ENCODE measurements around the gene VSX2. TPM values are rescaled to one million over a fixed set of nuclear protein-coding genes. Genes with fewer than 3 reads are reported as not detected.

The VSX2 gene
- total RNA-seq, 2 experiments from 2014 or later = not detected

GRCh38 chr14:74240794-74241651 is 1.8 kb downstream of the VSX2 start:
- DNase-seq (no peak), ATAC-seq (peak; percentile 38)
- Mint-ChIP-seq H3K4me1 (peaks cover 15% of the 10 kb centered on the region), H3K36me3 (no peaks in the 10 kb centered on the region), H3K27ac (no peak overlapping the region), H3K4me3 (peak overlapping the region; percentile 17), H3K9me3 (ENCODE audit: low read depth) (no peaks in the 10 kb centered on the region), H3K27me3 (peaks cover 87% of the 10 kb centered on the region)
- CTCF ChIA-PET = interaction anchor here (1.3 to 4.7 kb wide), 3 partner anchors 10 to 19 kb away, joined by 3 to 27 read pairs (median 15); no protein-coding TSS in a partner anchor

- CTCF ChIA-PET = interaction anchor here (1.3 to 4.7 kb wide), 3 partner anchors 10 to 18 kb away, joined by 3 to 27 read pairs (median 15); no protein-coding TSS in a partner anchor
- ATAC-seq = no peak
- DNase-seq = no peak
- Mint-ChIP-seq H3K27me3 (peaks cover 89% of the 10 kb centered on the region), H3K9me3 (ENCODE audit: low read depth) (no peaks in the 10 kb centered on the region), H3K36me3 (no peaks in the 10 kb centered on the region), H3K4me1 (peaks cover 15% of the 10 kb centered on the region), H3K27ac (no peak overlapping the region), H3K4me3 (no peak overlapping the region)
Measured at GRCh38 chr14:74241652-74242017, 2.4 kb downstream of the VSX2 start.

GRCh38 chr14:74242021-74242779 is 3.0 kb downstream of the VSX2 start:
- H3K27me3 Mint-ChIP-seq = peaks cover 95% of the 10 kb centered on the region
- H3K4me3 Mint-ChIP-seq = no peak overlapping the region
- ATAC-seq = no peak
- CTCF ChIA-PET = interaction anchor here (0.7 to 4.7 kb wide), 4 partner anchors 9 to 93 kb away, joined by 3 to 27 read pairs (median 9); no protein-coding TSS in a partner anchor
- H3K27ac Mint-ChIP-seq = peak overlapping the region; percentile 21
- H3K4me1 Mint-ChIP-seq = peaks cover 15% of the 10 kb centered on the region
- no peaks in the 10 kb centered on the region for H3K36me3 Mint-ChIP-seq
- DNase-seq = no peak
- H3K9me3 Mint-ChIP-seq (ENCODE audit: low read depth) = no peaks in the 10 kb centered on the region

- CTCF ChIA-PET = interaction anchor here (0.8 kb wide), 1 partner anchor 93 kb away, joined by 3 read pairs; no protein-coding TSS in a partner anchor
- Mint-ChIP-seq H3K9me3 (ENCODE audit: low read depth) (no peaks in the 10 kb centered on the region), H3K27ac (no peak overlapping the region), H3K36me3 (no peaks in the 10 kb centered on the region), H3K4me1 (peaks cover 15% of the 10 kb centered on the region), H3K27me3 (peaks cover 94% of the 10 kb centered on the region), H3K4me3 (no peak overlapping the region)
- DNase-seq = no peak
- no peak for ATAC-seq
Measured at GRCh38 chr14:74242780-74243042, 3.5 kb downstream of the VSX2 start.

GRCh38 chr14:74243051-74243450 is 3.8 kb downstream of the VSX2 start:
- Mint-ChIP-seq H3K4me3 (no peak overlapping the region), H3K4me1 (peaks cover 15% of the 10 kb centered on the region), H3K9me3 (ENCODE audit: low read depth) (no peaks in the 10 kb centered on the region), H3K36me3 (no peaks in the 10 kb centered on the region), H3K27ac (no peak overlapping the region), H3K27me3 (peaks cover 94% of the 10 kb centered on the region)
- DNase-seq (no peak), ATAC-seq (no peak)
- CTCF ChIA-PET = no interaction called here

- CTCF ChIA-PET = interaction anchor here (1.1 to 1.2 kb wide), 2 partner anchors 13 to 14 kb away, joined by 3 to 4 read pairs; no protein-coding TSS in a partner anchor
- no peak overlapping the region for H3K27ac Mint-ChIP-seq
- H3K36me3 Mint-ChIP-seq = no peaks in the 10 kb centered on the region
- no peak overlapping the region for H3K4me3 Mint-ChIP-seq
- H3K9me3 Mint-ChIP-seq (ENCODE audit: low read depth) = no peaks in the 10 kb centered on the region
- no peak for DNase-seq
- no peak for ATAC-seq
- H3K4me1 Mint-ChIP-seq = peaks cover 15% of the 10 kb centered on the region
- peaks cover 92% of the 10 kb centered on the region for H3K27me3 Mint-ChIP-seq
Measured at GRCh38 chr14:74244115-74244514, 4.9 kb downstream of the VSX2 start.

- no peak for ATAC-seq
- Mint-ChIP-seq H3K27ac (no peak overlapping the region), H3K4me1 (peaks cover 15% of the 10 kb centered on the region), H3K27me3 (peaks cover 91% of the 10 kb centered on the region), H3K36me3 (no peaks in the 10 kb centered on the region), H3K9me3 (ENCODE audit: low read depth) (no peaks in the 10 kb centered on the region), H3K4me3 (no peak overlapping the region)
- CTCF ChIA-PET = interaction anchor here (0.6 to 1.2 kb wide), 4 partner anchors 12 to 45 kb away, joined by 3 to 4 read pairs (median 3); no protein-coding TSS in a partner anchor
- DNase-seq = no peak
Measured at GRCh38 chr14:74245292-74245691, 6.0 kb downstream of the VSX2 start.

GRCh38 chr14:74246542-74246941 is 7.3 kb downstream of the VSX2 start:
- no peaks in the 10 kb centered on the region for H3K36me3 Mint-ChIP-seq

GRCh38 chr14:74248017-74248416 is 8.8 kb downstream of the VSX2 start:
- CTCF ChIA-PET = interaction anchor here (0.7 to 1.8 kb wide), 4 partner anchors 9 to 29 kb away, joined by 5 to 8 read pairs (median 6); no protein-coding TSS in a partner anchor
- H3K27me3 Mint-ChIP-seq = peaks cover 71% of the 10 kb centered on the region
- H3K9me3 Mint-ChIP-seq (ENCODE audit: low read depth) = no peaks in the 10 kb centered on the region
- ATAC-seq (no peak), DNase-seq (no peak)
- no peak overlapping the region for H3K4me3 Mint-ChIP-seq
- H3K27ac Mint-ChIP-seq = no peak overlapping the region
- H3K4me1 Mint-ChIP-seq = peaks cover 6% of the 10 kb centered on the region
- H3K36me3 Mint-ChIP-seq = no peaks in the 10 kb centered on the region

More at GRCh38 chr14:74246542-74246941, 7.3 kb downstream of the VSX2 start:
- CTCF ChIA-PET = interaction anchor here (1.8 kb wide), 1 partner anchor 11 kb away, joined by 8 read pairs; no protein-coding TSS in a partner anchor
- H3K4me3 Mint-ChIP-seq = no peak overlapping the region
- peaks cover 10% of the 10 kb centered on the region for H3K4me1 Mint-ChIP-seq
- ATAC-seq (no peak), DNase-seq (no peak)
- no peaks in the 10 kb centered on the region for H3K9me3 Mint-ChIP-seq (ENCODE audit: low read depth)
- H3K27me3 Mint-ChIP-seq = peaks cover 83% of the 10 kb centered on the region
- no peak overlapping the region for H3K27ac Mint-ChIP-seq

- H3K4me3 Mint-ChIP-seq = no peak overlapping the region
- ATAC-seq = no peak
- CTCF ChIA-PET = interaction anchor here (0.8 to 2.5 kb wide), 7 partner anchors 7 to 138 kb away, joined by 3 to 15 read pairs (median 5); no protein-coding TSS in a partner anchor
- H3K27me3 Mint-ChIP-seq = peaks cover 62% of the 10 kb centered on the region
- no peak overlapping the region for H3K27ac Mint-ChIP-seq
- no peak for DNase-seq
- H3K4me1 Mint-ChIP-seq = peaks cover 6% of the 10 kb centered on the region
- no peaks in the 10 kb centered on the region for H3K36me3 Mint-ChIP-seq
- H3K9me3 Mint-ChIP-seq (ENCODE audit: low read depth) = no peaks in the 10 kb centered on the region
Measured at GRCh38 chr14:74249433-74250375, 10.5 kb downstream of the VSX2 start.

- peaks cover 41% of the 10 kb centered on the region for H3K27me3 Mint-ChIP-seq
- peaks cover 15% of the 10 kb centered on the region for H3K4me1 Mint-ChIP-seq
- CTCF ChIA-PET = interaction anchor here (5.2 kb wide), 1 partner anchor 15 kb away, joined by 27 read pairs; the partner anchor contains the start of gene VSX2
- H3K27ac Mint-ChIP-seq = no peak overlapping the region
- DNase-seq (no peak), ATAC-seq (no peak)
- no peaks in the 10 kb centered on the region for H3K36me3 Mint-ChIP-seq
- no peaks in the 10 kb centered on the region for H3K9me3 Mint-ChIP-seq (ENCODE audit: low read depth)
- no peak overlapping the region for H3K4me3 Mint-ChIP-seq
Measured at GRCh38 chr14:74255281-74255680, 16.0 kb downstream of the VSX2 start.

GRCh38 chr14:74257078-74257940 is 18.1 kb downstream of the VSX2 start:
- peak overlapping the region; percentile 70 for H3K4me3 Mint-ChIP-seq
- H3K36me3 Mint-ChIP-seq = no peaks in the 10 kb centered on the region
- CTCF ChIA-PET = interaction anchor here (0.5 to 5.2 kb wide), 28 partner anchors 8 to 1703 kb away, joined by 3 to 27 read pairs (median 4); partner anchors contain the start of genes LIN52 and VSX2
- no peak overlapping the region for H3K27ac Mint-ChIP-seq
- peaks cover 9% of the 10 kb centered on the region for H3K4me1 Mint-ChIP-seq
- peaks cover 35% of the 10 kb centered on the region for H3K27me3 Mint-ChIP-seq
- DNase-seq = peak; percentile 67
- ATAC-seq = peak; percentile 92
- no peaks in the 10 kb centered on the region for H3K9me3 Mint-ChIP-seq (ENCODE audit: low read depth)

Measured in activated CD8-positive, alpha-beta memory T cell treated with anti-CD3 and anti-CD28 coated beads, Interleukin-2, amount 10 ng/mL, durations not matched to agents 7 days and 5 days (primary cell).